Right lung (tissue), 5 donors: Measurements from ENCODE around the gene C1orf116. TPM values are rescaled to one million over a fixed set of nuclear protein-coding genes. Genes with fewer than 3 reads are reported as not detected.

Source experiments
- DNase-seq, 2 donors: peaks; one replicate each; pipeline ENCODE4 v3.0.0-alpha.2; 2013
- polyA plus RNA-seq, 5 donors: library from polyadenylated mRNA; unstranded; fragments of 120-200 nt; gene quantifications; one replicate each; pipeline versions ENCODE4 v1.2.1 to v1.2.3, GENCODE V29; 2013; ENCODE audit warnings: inconsistent platforms in 1 of 5, low replicate concordance in 1 of 5; ENCODE audit not compliant: insufficient read length in 5 of 5, insufficient read depth in 1 of 5

The C1orf116 gene
- polyA plus RNA-seq, 5 donors: 29.2 to 62.5 (median 36.6) TPM

GRCh38 chr1:207036865-207037264 is 4.3 kb upstream of the C1orf116 start:
- DNase-seq: no peak

GRCh38 chr1:207035877-207036551 is 3.5 kb upstream of the C1orf116 start:
- DNase-seq: no peak

- no peak for DNase-seq
These were observed 2.4 kb upstream of the C1orf116 start for GRCh38 chr1:207034998-207035397.

GRCh38 chr1:207034208-207034607 is 1.7 kb upstream of the C1orf116 start:
- no peak for DNase-seq

- DNase-seq: no peak
These were observed 746 bp upstream of the C1orf116 start for GRCh38 chr1:207033302-207033701.

DNA sequence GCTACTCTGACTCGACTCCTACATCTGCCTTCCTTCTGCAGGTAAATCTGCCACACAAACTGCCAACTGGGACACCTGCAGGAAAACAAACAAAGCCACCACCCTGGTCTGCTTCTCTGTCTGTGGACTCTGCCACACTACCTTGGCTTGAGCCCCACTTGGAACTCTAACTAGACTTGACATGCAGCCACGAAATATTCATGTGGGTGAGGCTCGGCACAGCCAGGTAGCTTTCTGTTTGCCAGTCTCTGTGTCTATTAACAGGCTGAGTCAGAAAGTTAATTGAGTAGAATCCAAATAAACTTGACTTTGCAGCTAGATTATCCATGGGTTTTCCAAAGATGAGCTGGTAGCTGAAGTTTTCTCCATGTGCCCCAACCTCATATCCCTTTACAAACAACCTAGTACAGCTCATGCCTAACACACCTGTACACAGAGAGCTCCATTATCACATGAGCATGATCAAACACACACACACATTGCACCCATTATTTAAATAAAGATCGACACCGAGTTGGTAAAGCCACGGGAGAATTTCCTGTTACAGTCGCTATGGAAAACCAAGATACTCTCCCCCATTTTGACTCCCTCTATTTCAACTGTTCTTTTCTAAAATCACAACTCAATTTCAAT is 808 bp downstream of the C1orf116 start:
- no peak for DNase-seq

- no peak for DNase-seq
These were observed 1.5 kb downstream of the C1orf116 start for GRCh38 chr1:207031016-207031415.

- DNase-seq: no peak
These were observed 2.0 kb downstream of the C1orf116 start for GRCh38 chr1:207030522-207031009.

DNA sequence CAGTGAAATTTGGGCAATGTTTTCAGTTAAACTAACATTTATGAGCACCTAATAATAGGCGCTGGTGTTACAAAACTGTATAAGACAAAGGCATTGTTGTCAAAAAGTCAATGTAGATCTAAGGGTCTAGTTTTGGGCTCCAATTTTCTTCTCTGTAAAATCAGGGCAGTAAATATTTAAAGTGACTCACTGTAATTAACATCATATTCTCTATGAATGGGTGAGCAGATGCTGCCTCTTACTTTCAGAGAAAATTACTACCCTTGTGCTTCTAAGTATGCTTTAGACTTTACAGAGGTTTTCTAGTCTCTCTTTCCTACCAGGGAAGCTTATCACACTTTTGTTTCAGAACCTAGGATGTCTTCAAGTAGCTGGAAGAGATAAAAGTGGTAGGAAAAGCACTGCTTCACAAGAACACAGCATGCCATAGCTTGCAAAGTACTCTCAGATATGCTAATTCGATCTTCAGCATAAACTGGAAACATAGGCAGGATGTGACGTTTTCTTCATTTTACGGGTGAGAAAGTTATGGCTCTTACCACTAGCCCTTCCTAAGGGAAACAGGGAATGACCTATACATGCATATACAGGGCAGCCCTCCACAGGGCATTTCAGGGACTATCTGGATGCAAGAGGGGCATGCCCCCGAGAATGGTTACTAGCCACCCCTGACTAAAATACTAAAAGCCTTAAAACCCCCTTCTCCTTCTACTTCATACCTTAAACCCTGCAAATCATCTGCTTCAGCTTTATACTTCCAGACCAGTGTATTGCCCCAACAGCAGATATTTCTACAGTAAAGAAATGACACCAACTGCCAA is 2.6 kb downstream of the C1orf116 start:
- no peak for DNase-seq

- no peak for DNase-seq
These were observed 3.5 kb downstream of the C1orf116 start for GRCh38 chr1:207028884-207029650.

DNA sequence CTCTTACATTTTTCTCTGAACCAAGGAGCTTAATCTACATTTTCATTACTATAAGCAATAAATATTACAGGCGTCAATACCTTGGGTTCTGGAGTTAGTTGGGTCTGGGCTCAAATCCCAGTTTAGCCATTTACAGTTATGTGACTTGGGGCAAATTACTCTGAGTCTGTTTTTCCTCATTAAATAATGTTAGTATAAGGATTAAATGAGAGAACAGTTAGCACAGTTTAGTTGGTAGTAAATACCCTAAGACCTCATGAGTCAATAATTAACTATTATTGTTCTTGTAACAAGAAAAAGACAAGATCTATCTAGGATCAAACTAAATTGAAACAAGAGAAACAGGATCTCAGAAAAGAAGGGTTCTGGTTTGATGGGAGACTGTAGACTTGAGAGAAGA is 4.6 kb downstream of the C1orf116 start:
- DNase-seq: no peak

- DNase-seq: no peak
These were observed 5.3 kb downstream of the C1orf116 start for GRCh38 chr1:207027206-207027777.

GRCh38 chr1:207026104-207026534 is 6.4 kb downstream of the C1orf116 start:
- no peak for DNase-seq

DNA sequence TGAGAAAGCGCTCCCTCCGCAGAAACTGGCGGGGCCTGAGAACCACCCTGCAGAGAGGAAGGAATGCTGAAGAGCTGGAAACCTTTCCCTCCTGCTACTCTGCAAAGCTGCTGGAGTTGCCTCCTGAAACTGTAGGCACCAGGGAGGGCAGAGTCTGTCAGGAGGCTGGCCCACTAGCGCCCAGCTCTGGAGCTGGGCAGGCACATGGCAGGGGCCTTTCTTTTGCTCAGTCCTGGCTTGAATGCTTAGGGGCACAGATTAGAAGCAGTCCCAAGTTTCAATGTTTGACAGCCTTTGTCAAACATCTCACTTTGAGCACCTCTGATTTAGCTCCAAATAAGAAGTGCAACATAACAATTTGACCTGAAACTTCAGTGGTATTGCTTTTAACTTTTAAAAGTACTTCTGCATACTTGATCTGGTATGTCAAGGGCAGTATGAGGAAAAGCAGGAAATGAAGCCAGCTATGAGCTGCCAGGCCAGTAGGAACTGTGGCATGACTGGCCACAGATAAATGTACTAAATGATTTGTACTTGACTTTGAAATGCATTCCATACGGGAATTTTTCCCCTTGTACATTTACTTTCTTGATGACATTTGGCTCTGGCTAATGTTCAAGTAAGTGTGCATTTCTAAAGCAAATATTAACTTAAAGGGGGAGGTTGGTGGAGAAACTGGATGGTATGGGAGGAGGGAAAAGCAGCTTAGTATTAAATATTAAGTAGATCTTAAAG is 7.2 kb downstream of the C1orf116 start:
- peak; percentile 60 to 67 for DNase-seq

DNA sequence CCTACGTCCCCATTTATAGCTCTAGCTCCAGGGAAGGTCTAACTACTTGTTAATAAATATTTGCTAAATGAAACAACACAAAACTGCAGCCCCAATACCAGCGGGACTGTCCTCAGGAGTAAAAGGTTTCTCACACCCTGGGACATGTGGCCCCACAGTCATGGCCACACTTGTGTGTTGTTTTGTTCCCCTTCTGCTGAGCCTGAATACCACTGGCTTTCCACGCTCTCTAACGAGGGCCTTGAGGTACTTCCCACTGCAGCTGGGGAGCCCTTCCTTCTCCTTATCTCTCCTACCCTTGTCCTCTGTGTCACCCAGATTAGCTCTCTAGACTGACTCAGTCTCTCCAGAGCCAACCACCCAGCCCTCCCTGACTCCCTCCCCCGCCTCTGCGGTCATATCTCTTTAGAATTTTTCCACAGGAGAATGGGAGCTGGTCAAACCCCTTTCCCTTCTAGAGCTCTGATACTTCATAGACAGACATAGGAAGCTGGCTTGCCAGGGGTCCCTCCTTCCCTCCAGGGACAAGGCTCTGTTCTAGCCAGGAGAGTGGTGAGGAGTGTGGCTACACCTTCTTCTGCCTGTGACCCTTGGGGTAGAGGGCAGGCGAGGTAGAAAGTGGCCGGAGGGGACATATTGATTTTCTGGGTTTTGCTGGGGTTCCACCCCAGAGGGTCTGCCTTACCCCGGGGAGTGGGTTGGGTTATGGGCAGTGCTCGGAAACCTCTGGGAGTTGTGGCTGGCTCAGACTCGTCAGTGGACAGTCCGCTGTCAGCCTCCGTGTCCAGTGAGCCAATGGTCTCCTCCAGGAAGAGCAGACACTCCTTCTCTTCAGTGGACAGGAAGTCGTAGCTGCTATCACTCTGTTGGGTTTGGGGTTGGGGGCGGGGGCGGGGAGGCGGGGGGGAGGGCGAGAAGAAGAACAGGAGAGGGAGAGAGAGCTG is 8.1 kb downstream of the C1orf116 start:
- DNase-seq: no peak

DNA sequence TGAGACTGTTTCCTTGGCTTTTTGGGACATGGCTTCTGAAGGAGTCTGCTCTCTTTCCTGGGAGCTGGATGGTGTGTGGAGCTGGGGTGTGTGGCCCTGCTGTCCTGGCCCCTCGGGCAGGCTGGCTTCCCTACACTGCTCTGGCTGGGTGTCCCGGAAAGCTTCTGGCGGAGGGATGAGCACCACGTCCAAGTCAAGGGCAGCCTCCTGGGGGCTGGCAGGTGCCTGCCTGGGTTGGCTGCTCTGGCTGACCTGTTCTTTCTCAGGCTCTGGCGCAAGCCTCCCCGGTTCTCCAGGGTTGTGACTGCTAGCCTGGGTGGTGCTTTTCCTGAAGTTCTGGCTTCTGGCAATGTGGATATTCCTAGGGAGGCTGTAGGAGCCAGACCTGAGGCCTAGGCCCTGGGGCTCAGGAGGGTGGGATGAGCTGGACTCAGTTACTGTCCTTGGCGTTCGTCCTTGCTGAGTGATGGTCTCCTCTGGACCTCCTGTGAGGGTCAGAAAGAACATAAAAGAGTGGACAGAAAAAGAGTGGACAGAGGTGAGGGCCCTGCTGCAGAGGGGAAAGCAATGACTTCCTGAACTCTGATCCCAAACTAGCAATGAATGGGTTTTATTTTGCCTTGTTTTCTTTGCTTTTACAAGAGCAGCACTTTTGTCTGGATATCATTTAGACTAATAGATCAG is 9.4 kb downstream of the C1orf116 start:
- no peak for DNase-seq

GRCh38 chr1:207021876-207022596 is 10.5 kb downstream of the C1orf116 start:
- DNase-seq: no peak
